Mucosa of stomach (tissue), 1 donor: ENCODE data around the gene HSD17B2.

Experiments used
- H3K27me3 ChIP-seq: one replicate; pipeline ENCODE4 v1.7.0; 2013; ENCODE audit warnings: mild to moderate bottlenecking, low read length; ENCODE audit not compliant: control insufficient read depth, insufficient read depth
- H3K36me3 ChIP-seq: one replicate; pipeline ENCODE4 v1.7.0; 2013; ENCODE audit warnings: low read length; ENCODE audit not compliant: control insufficient read depth, insufficient read depth
- H3K4me1 ChIP-seq: one replicate; pipeline ENCODE4 v1.7.0; 2013; ENCODE audit warnings: mild to moderate bottlenecking, low read length; ENCODE audit not compliant: control insufficient read depth, insufficient read depth
- H3K4me3 ChIP-seq: one replicate; pipeline ENCODE4 v1.7.0; 2013; ENCODE audit warnings: low read length
- H3K9ac ChIP-seq: one replicate; pipeline ENCODE4 v1.7.0; 2013; ENCODE audit warnings: mild to moderate bottlenecking, low read length, moderate library complexity
- H3K9me3 ChIP-seq: one replicate; pipeline ENCODE4 v1.7.0; 2013; ENCODE audit warnings: mild to moderate bottlenecking, low read length, moderate library complexity; ENCODE audit not compliant: control insufficient read depth
- donor health status: Pancreatic carcinoma.

HSD17B2 gene

GRCh38 chr16:82070656-82071369, 35.8 kb downstream of the HSD17B2 start:
- H3K36me3 ChIP-seq = no peaks in the 10 kb centered on the region
- H3K27me3 ChIP-seq = no peaks in the 10 kb centered on the region
- no peak overlapping the region for H3K4me3 ChIP-seq
- no peaks in the 10 kb centered on the region for H3K9me3 ChIP-seq
- H3K9ac ChIP-seq = no peak overlapping the region
- peaks cover 14% of the 10 kb centered on the region for H3K4me1 ChIP-seq

DNA sequence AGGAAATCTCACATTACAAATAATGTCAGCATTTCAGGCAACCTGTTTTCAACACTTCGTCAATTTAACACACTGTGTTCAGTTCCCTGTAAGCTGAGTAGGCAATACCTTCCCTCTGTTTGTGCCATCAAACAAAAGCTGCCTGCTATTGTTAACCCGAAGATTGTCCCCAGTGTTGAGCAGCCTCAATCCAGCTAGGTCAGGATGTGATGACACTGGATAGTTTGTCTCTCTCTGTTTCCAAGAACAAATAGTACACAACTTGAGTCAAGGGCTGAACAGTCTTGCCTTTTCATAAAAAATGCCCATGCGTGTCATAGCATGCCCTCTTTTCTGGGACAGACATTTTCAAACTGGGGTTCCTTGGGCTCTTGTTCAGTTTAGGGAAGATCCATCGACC, 36.4 kb downstream of the HSD17B2 start:
- H3K9ac ChIP-seq = no peak overlapping the region
- H3K36me3 ChIP-seq = no peaks in the 10 kb centered on the region
- H3K4me3 ChIP-seq = no peak overlapping the region
- peaks cover 14% of the 10 kb centered on the region for H3K4me1 ChIP-seq
- no peaks in the 10 kb centered on the region for H3K9me3 ChIP-seq
- no peaks in the 10 kb centered on the region for H3K27me3 ChIP-seq

DNA sequence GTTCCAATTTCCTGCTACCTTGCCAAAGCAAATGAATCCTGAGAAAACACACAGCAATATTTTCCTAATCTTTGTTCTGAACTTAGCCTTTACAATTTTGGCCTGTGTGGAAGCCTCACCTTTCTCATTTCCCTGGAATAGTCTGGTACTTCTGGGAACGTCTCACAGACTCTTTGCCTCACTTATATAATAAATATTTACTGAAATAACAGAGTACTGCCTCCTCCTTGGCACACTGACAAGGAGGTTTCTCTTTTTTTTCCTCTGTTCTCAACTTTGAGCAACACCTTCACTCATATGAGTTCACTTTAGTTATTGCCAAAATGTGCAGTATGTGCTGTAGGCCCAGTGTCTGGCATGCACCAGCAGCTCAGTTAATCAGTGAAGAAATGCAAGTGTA, 37.3 kb downstream of the HSD17B2 start:
- H3K27me3 ChIP-seq = no peaks in the 10 kb centered on the region
- no peak overlapping the region for H3K4me3 ChIP-seq
- H3K9ac ChIP-seq = no peak overlapping the region
- no peaks in the 10 kb centered on the region for H3K9me3 ChIP-seq
- H3K36me3 ChIP-seq = no peaks in the 10 kb centered on the region
- H3K4me1 ChIP-seq = peaks cover 14% of the 10 kb centered on the region

GRCh38 chr16:82074019-82074558, 39.0 kb downstream of the HSD17B2 start:
- Histone ChIP-seq H3K4me3 (no peak overlapping the region), H3K9ac (no peak overlapping the region), H3K36me3 (no peaks in the 10 kb centered on the region)

DNA sequence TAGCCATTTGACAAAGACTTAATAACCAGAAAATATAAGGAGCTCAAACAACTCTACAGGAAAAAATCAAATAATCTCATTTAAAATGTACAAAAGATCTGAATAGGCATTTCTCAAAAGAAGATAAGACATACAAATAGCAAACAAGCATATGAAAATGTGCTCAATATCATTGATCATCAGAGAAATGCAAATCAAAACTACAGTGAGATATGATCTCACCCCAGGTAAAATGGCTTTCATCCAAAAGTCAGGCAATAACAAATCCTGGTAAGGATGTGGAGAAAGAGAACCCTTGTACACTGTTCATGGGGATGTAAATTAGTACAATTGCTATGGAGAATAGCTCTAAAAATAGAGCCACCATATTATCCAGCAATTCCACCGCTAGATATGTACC, 43.1 kb downstream of the HSD17B2 start:
- H3K27me3 ChIP-seq = no peaks in the 10 kb centered on the region
- no peaks in the 10 kb centered on the region for H3K36me3 ChIP-seq
- H3K9ac ChIP-seq = no peak overlapping the region
- no peaks in the 10 kb centered on the region for H3K9me3 ChIP-seq
- no peak overlapping the region for H3K4me3 ChIP-seq
- H3K4me1 ChIP-seq = peaks cover 21% of the 10 kb centered on the region

More at GRCh38 chr16:82074019-82074558, 39.0 kb downstream of the HSD17B2 start:
- no peaks in the 10 kb centered on the region for H3K9me3 ChIP-seq
- no peaks in the 10 kb centered on the region for H3K27me3 ChIP-seq
- peaks cover 14% of the 10 kb centered on the region for H3K4me1 ChIP-seq

- no peaks in the 10 kb centered on the region for H3K27me3 ChIP-seq
- H3K36me3 ChIP-seq = no peaks in the 10 kb centered on the region
These were observed 44.8 kb downstream of the HSD17B2 start for GRCh38 chr16:82079892-82080291.

GRCh38 chr16:82081264-82081663, 46.2 kb downstream of the HSD17B2 start:
- Histone ChIP-seq H3K27me3 (no peaks in the 10 kb centered on the region), H3K36me3 (no peaks in the 10 kb centered on the region), H3K9me3 (no peaks in the 10 kb centered on the region), H3K4me3 (no peak overlapping the region), H3K4me1 (peaks cover 43% of the 10 kb centered on the region), H3K9ac (no peak overlapping the region)

More at GRCh38 chr16:82079892-82080291, 44.8 kb downstream of the HSD17B2 start:
- peaks cover 35% of the 10 kb centered on the region for H3K4me1 ChIP-seq
- H3K4me3 ChIP-seq = no peak overlapping the region
- no peak overlapping the region for H3K9ac ChIP-seq
- no peaks in the 10 kb centered on the region for H3K9me3 ChIP-seq

- Histone ChIP-seq H3K9me3 (no peaks in the 10 kb centered on the region), H3K4me3 (no peak overlapping the region), H3K4me1 (peaks cover 43% of the 10 kb centered on the region), H3K27me3 (no peaks in the 10 kb centered on the region), H3K9ac (no peak overlapping the region), H3K36me3 (no peaks in the 10 kb centered on the region)
These were observed 47.0 kb downstream of the HSD17B2 start for GRCh38 chr16:82082097-82082496.

- no peak overlapping the region for H3K4me3 ChIP-seq
- H3K36me3 ChIP-seq = no peaks in the 10 kb centered on the region
- H3K27me3 ChIP-seq = no peaks in the 10 kb centered on the region
- no peaks in the 10 kb centered on the region for H3K9me3 ChIP-seq
- H3K9ac ChIP-seq = no peak overlapping the region
- peaks cover 43% of the 10 kb centered on the region for H3K4me1 ChIP-seq
These were observed 47.6 kb downstream of the HSD17B2 start for GRCh38 chr16:82082543-82083244.

GRCh38 chr16:82083710-82084353, 48.8 kb downstream of the HSD17B2 start:
- no peaks in the 10 kb centered on the region for H3K27me3 ChIP-seq
- H3K4me1 ChIP-seq = peaks cover 43% of the 10 kb centered on the region
- H3K9me3 ChIP-seq = no peaks in the 10 kb centered on the region
- H3K4me3 ChIP-seq = no peak overlapping the region
- no peak overlapping the region for H3K9ac ChIP-seq
- no peaks in the 10 kb centered on the region for H3K36me3 ChIP-seq

GRCh38 chr16:82085011-82085779, 50.1 kb downstream of the HSD17B2 start:
- H3K4me1 ChIP-seq = peaks cover 39% of the 10 kb centered on the region
- no peaks in the 10 kb centered on the region for H3K27me3 ChIP-seq
- no peaks in the 10 kb centered on the region for H3K36me3 ChIP-seq
- no peak overlapping the region for H3K4me3 ChIP-seq
- H3K9me3 ChIP-seq = no peaks in the 10 kb centered on the region
- H3K9ac ChIP-seq = no peak overlapping the region
